Activated naive CD4-positive, alpha-beta T cell treated with anti-CD3 and anti-CD28 coated beads for 36 hours (primary cell): Measurements from ENCODE around the gene MACROD2. TPM values are rescaled to one million over a fixed set of nuclear protein-coding genes. Genes with fewer than 3 reads are reported as not detected.
"Not testable (repeated sequence)": the region's sequence is repeated elsewhere in the genome, so short reads cannot be mapped to it uniquely, and the experiment has no call there.

Source experiments
- CTCF ChIA-PET: fragments of 350-600 bp; sonication (Branson Sonifier 250); formaldehyde crosslinking; loops from one replicate; lab custom pipeline; 2021; ENCODE audit warnings: antibody characterized with exemption; lab: Charles Lee
- DNase-seq: peaks from one replicate; pipeline ENCODE4 v3.0.0-alpha.2; 2020
- H3K27ac Mint-ChIP-seq: one replicate; pipeline ENCODE4 v1.8.0; 2021; ENCODE audit warnings: mild to moderate bottlenecking, mixed read lengths
- H3K27me3 Mint-ChIP-seq: one replicate; pipeline ENCODE4 v1.8.0; 2021; ENCODE audit warnings: low read depth, mixed read lengths
- H3K36me3 Mint-ChIP-seq: one replicate; pipeline ENCODE4 v1.8.0; 2021; ENCODE audit warnings: low read depth, mixed read lengths
- H3K4me1 Mint-ChIP-seq: one replicate; pipeline ENCODE4 v1.8.0; 2021; ENCODE audit warnings: low read depth, mixed read lengths
- H3K4me3 Mint-ChIP-seq: one replicate; pipeline ENCODE4 v1.8.0; 2021; ENCODE audit warnings: mild to moderate bottlenecking, moderate library complexity, mixed read lengths
- H3K9me3 Mint-ChIP-seq: one replicate; pipeline ENCODE4 v1.8.0; 2021; ENCODE audit warnings: mixed read lengths
- intact Hi-C: fragments of 100-400 bp; cut with micrococcal nuclease; formaldehyde crosslinking; loops from one replicate; pipeline ENCODE4 v1.15.1; 2023
- total RNA-seq, 2 experiments: library from RNA; stranded (reverse); gene quantifications; one replicate each; pipeline ENCODE4 v1.2.3, GENCODE V29; 2021

MACROD2 gene
- total RNA-seq, 2 experiments from 2014 or later, result not detected

GRCh38 chr20:14918976-14919375 is 923.7 kb downstream of the MACROD2 start:
- Mint-ChIP-seq H3K4me3 (no peak overlapping the region), H3K27me3 (no peaks in the 10 kb centered on the region), H3K36me3 (no peaks in the 10 kb centered on the region), H3K27ac (no peak overlapping the region), H3K9me3 (peaks cover 9% of the 10 kb centered on the region), H3K4me1 (no peaks in the 10 kb centered on the region)
- intact Hi-C loops, result no loop called here
- CTCF ChIA-PET, result interaction anchor here (0.7 kb wide), 1 partner anchor 828 kb away, joined by 3 read pairs; no protein-coding TSS in a partner anchor
- no peak for DNase-seq

GRCh38 chr20:14919501-14920081 is 924.3 kb downstream of the MACROD2 start:
- Mint-ChIP-seq H3K4me3 (no peak overlapping the region), H3K27ac (no peak overlapping the region), H3K9me3 (peaks cover 6% of the 10 kb centered on the region), H3K4me1 (no peaks in the 10 kb centered on the region), H3K27me3 (no peaks in the 10 kb centered on the region), H3K36me3 (no peaks in the 10 kb centered on the region)
- CTCF ChIA-PET, result no interaction called here
- intact Hi-C loops, result no loop called here
- DNase-seq, result no peak

GRCh38 chr20:14921513-14921912 is 926.2 kb downstream of the MACROD2 start:
- no peak overlapping the region for H3K4me3 Mint-ChIP-seq

GRCh38 chr20:14922503-14923267 is 927.4 kb downstream of the MACROD2 start:
- no peaks in the 10 kb centered on the region for H3K36me3 Mint-ChIP-seq
- CTCF ChIA-PET, result no interaction called here
- intact Hi-C loops, result no loop called here

More at GRCh38 chr20:14921513-14921912, 926.2 kb downstream of the MACROD2 start:
- CTCF ChIA-PET, result no interaction called here
- no peaks in the 10 kb centered on the region for H3K27me3 Mint-ChIP-seq
- no peaks in the 10 kb centered on the region for H3K4me1 Mint-ChIP-seq
- intact Hi-C loops, result no loop called here
- H3K27ac Mint-ChIP-seq, result no peak overlapping the region
- no peak for DNase-seq
- H3K9me3 Mint-ChIP-seq, result peaks cover 6% of the 10 kb centered on the region
- no peaks in the 10 kb centered on the region for H3K36me3 Mint-ChIP-seq

GRCh38 chr20:14924433-14924832 is 929.1 kb downstream of the MACROD2 start:
- CTCF ChIA-PET, result no interaction called here
- no peaks in the 10 kb centered on the region for H3K4me1 Mint-ChIP-seq
- intact Hi-C loops, result no loop called here
- no peak for DNase-seq
- no peaks in the 10 kb centered on the region for H3K27me3 Mint-ChIP-seq
- H3K27ac Mint-ChIP-seq, result no peak overlapping the region
- no peaks in the 10 kb centered on the region for H3K36me3 Mint-ChIP-seq
- no peak overlapping the region for H3K4me3 Mint-ChIP-seq
- peaks cover 9% of the 10 kb centered on the region for H3K9me3 Mint-ChIP-seq

More at GRCh38 chr20:14922503-14923267, 927.4 kb downstream of the MACROD2 start:
- no peaks in the 10 kb centered on the region for H3K4me1 Mint-ChIP-seq
- peaks cover 11% of the 10 kb centered on the region for H3K9me3 Mint-ChIP-seq
- DNase-seq, result no peak
- H3K27ac Mint-ChIP-seq, result no peak overlapping the region
- no peak overlapping the region for H3K4me3 Mint-ChIP-seq
- H3K27me3 Mint-ChIP-seq, result no peaks in the 10 kb centered on the region

- Mint-ChIP-seq H3K27ac (no peak overlapping the region), H3K27me3 (no peaks in the 10 kb centered on the region), H3K36me3 (no peaks in the 10 kb centered on the region), H3K4me3 (no peak overlapping the region), H3K4me1 (no peaks in the 10 kb centered on the region), H3K9me3 (peaks cover 9% of the 10 kb centered on the region)
- CTCF ChIA-PET, result no interaction called here
- intact Hi-C loops, result no loop called here
- no peak for DNase-seq
These were observed 930.0 kb downstream of the MACROD2 start for GRCh38 chr20:14925300-14925699.

- CTCF ChIA-PET, H3K4me1 Mint-ChIP-seq, H3K36me3 Mint-ChIP-seq, H3K9me3 Mint-ChIP-seq, H3K4me3 Mint-ChIP-seq, H3K27me3 Mint-ChIP-seq, intact Hi-C loops, H3K27ac Mint-ChIP-seq, DNase-seq: not testable (repeated sequence)
These were observed 931.1 kb downstream of the MACROD2 start for GRCh38 chr20:14926436-14926835.

GRCh38 chr20:14928083-14928482 is 932.8 kb downstream of the MACROD2 start:
- intact Hi-C loops, result no loop called here
- no peak overlapping the region for H3K27ac Mint-ChIP-seq
- H3K36me3 Mint-ChIP-seq, result no peaks in the 10 kb centered on the region
- CTCF ChIA-PET, result no interaction called here
- no peaks in the 10 kb centered on the region for H3K27me3 Mint-ChIP-seq
- H3K9me3 Mint-ChIP-seq, result peaks cover 7% of the 10 kb centered on the region
- no peaks in the 10 kb centered on the region for H3K4me1 Mint-ChIP-seq
- H3K4me3 Mint-ChIP-seq, result no peak overlapping the region
- no peak for DNase-seq

- H3K27me3 Mint-ChIP-seq, result no peaks in the 10 kb centered on the region
- no peak overlapping the region for H3K27ac Mint-ChIP-seq
- no peaks in the 10 kb centered on the region for H3K36me3 Mint-ChIP-seq
- no peaks in the 10 kb centered on the region for H3K4me1 Mint-ChIP-seq
- no peak overlapping the region for H3K4me3 Mint-ChIP-seq
- peaks cover 7% of the 10 kb centered on the region for H3K9me3 Mint-ChIP-seq
- DNase-seq, result no peak
- intact Hi-C loops, result no loop called here
- CTCF ChIA-PET, result no interaction called here
These were observed 934.1 kb downstream of the MACROD2 start for GRCh38 chr20:14929388-14929787.

- Mint-ChIP-seq H3K27me3 (no peaks in the 10 kb centered on the region), H3K4me3 (no peak overlapping the region), H3K36me3 (no peaks in the 10 kb centered on the region), H3K4me1 (no peaks in the 10 kb centered on the region), H3K9me3 (peaks cover 6% of the 10 kb centered on the region), H3K27ac (no peak overlapping the region)
- no peak for DNase-seq
- CTCF ChIA-PET, result no interaction called here
- intact Hi-C loops, result no loop called here
These were observed 936.7 kb downstream of the MACROD2 start for GRCh38 chr20:14932040-14932439.

GRCh38 chr20:14935285-14935684 is 940.0 kb downstream of the MACROD2 start:
- H3K36me3 Mint-ChIP-seq, result no peaks in the 10 kb centered on the region
- H3K9me3 Mint-ChIP-seq, result peaks cover 4% of the 10 kb centered on the region
- H3K4me3 Mint-ChIP-seq, result no peak overlapping the region
- intact Hi-C loops, result no loop called here
- CTCF ChIA-PET, result no interaction called here
- no peaks in the 10 kb centered on the region for H3K4me1 Mint-ChIP-seq
- DNase-seq, result no peak
- H3K27me3 Mint-ChIP-seq, result no peaks in the 10 kb centered on the region
- H3K27ac Mint-ChIP-seq, result no peak overlapping the region

GRCh38 chr20:14937021-14937420 is 941.7 kb downstream of the MACROD2 start:
- H3K36me3 Mint-ChIP-seq, result no peaks in the 10 kb centered on the region

GRCh38 chr20:14937846-14938245 is 942.5 kb downstream of the MACROD2 start:
- H3K36me3 Mint-ChIP-seq, result no peaks in the 10 kb centered on the region
- H3K9me3 Mint-ChIP-seq, result peaks cover 12% of the 10 kb centered on the region
- no peaks in the 10 kb centered on the region for H3K4me1 Mint-ChIP-seq
- no peak for DNase-seq
- H3K27ac Mint-ChIP-seq, result no peak overlapping the region
- CTCF ChIA-PET, result no interaction called here
- no peaks in the 10 kb centered on the region for H3K27me3 Mint-ChIP-seq
- no peak overlapping the region for H3K4me3 Mint-ChIP-seq
- intact Hi-C loops, result no loop called here

More at GRCh38 chr20:14937021-14937420, 941.7 kb downstream of the MACROD2 start:
- Mint-ChIP-seq H3K4me1 (no peaks in the 10 kb centered on the region), H3K4me3 (no peak overlapping the region), H3K9me3 (peaks cover 12% of the 10 kb centered on the region), H3K27ac (no peak overlapping the region), H3K27me3 (no peaks in the 10 kb centered on the region)
- intact Hi-C loops, result no loop called here
- CTCF ChIA-PET, result no interaction called here
- DNase-seq, result no peak
